Measurements from ENCODE around the gene LGR4. TPM values are rescaled to one million over a fixed set of nuclear protein-coding genes. Genes with fewer than 3 reads are reported as not detected.

Gene LGR4
- total and polyA plus RNA-seq, 2 of the 13 experiments (the other 11 are each of a cell fraction or from before 2014, with no cell fraction given) = 42.1 to 68.7 TPM

DNA sequence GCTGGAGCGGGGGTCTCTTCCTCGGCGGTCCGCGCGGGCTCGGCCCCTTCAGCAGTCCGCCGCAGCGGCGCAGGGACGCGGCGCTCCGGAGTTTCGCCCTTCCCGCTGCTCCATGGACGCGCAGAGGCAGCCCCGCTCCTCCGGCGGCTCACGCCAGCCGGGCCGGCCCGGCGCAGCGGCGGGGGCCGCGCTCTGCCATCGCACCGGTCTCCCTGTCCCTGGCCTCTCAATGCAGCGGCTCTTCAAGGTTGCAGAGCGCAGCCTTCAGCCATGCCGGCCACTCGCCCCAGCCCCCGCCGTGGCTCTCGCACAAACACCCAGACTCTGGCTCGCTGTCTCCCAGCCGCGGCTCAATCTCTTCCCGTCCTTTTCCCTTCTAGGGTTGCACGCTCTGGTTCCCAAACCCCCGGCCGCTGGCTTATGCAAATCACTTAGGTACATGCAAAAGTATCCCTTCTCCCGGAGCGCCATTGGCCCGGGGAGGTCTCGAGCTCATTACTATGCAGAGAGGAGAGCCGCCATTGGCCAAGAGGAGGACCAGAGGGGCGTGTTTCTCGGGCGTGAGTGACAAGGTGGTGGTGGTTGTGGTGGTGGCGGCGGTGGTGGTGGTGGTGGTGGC lies at the start of gene LGR4 (continued):
- no peak for TF ChIP-seq EP300 (IDR thresholded peaks at IDR 0.05; ENCODE audit: low read depth in 2 of 2, low read length in 2 of 2)
- TF ChIP-seq EP300 (CRISPR knock-in tag; IDR thresholded peaks at IDR 0.05; ENCODE audit: borderline replicate concordance) = no peak
- no peak for TF ChIP-seq ZNF644 (CRISPR knock-in tag; IDR thresholded peaks at IDR 0.05; ENCODE audit: low read depth)
- no peak; the same call in 1 of the 2 replicates for TF ChIP-seq SOX5 (CRISPR knock-in tag; IDR thresholded peaks at IDR 0.05; ENCODE audit: borderline replicate concordance)
- no peak for TF ChIP-seq SMARCE1 (IDR thresholded peaks at IDR 0.05; ENCODE audit: borderline replicate concordance)
- TF ChIP-seq TBX3 (IDR thresholded peaks at IDR 0.05; ENCODE audit: borderline replicate concordance) = no peak
- TF ChIP-seq MAZ (IDR thresholded peaks at IDR 0.05; ENCODE audit: borderline replicate concordance, low read depth, low read length) = peak; percentile 36; the same call in 1 of the 2 replicates
- no peak; the same call in 1 of the 2 replicates for TF ChIP-seq MAZ (CRISPR knock-in tag; IDR thresholded peaks at IDR 0.05; ENCODE audit: low read depth)
- TF ChIP-seq, protein P1, sequence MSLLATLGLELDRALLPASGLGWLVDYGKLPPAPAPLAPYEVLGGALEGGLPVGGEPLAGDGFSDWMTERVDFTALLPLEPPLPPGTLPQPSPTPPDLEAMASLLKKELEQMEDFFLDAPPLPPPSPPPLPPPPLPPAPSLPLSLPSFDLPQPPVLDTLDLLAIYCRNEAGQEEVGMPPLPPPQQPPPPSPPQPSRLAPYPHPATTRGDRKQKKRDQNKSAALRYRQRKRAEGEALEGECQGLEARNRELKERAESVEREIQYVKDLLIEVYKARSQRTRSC (CRISPR knock-in tag; IDR thresholded peaks at IDR 0.05; ENCODE audit: low read depth) = no peak
- TF ChIP-seq, protein P2, sequence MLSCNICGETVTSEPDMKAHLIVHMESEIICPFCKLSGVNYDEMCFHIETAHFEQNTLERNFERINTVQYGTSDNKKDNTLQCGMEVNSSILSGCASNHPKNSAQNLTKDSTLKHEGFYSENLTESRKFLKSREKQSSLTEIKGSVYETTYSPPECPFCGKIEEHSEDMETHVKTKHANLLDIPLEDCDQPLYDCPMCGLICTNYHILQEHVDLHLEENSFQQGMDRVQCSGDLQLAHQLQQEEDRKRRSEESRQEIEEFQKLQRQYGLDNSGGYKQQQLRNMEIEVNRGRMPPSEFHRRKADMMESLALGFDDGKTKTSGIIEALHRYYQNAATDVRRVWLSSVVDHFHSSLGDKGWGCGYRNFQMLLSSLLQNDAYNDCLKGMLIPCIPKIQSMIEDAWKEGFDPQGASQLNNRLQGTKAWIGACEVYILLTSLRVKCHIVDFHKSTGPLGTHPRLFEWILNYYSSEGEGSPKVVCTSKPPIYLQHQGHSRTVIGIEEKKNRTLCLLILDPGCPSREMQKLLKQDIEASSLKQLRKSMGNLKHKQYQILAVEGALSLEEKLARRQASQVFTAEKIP (CRISPR knock-in tag; IDR thresholded peaks at IDR 0.05; ENCODE audit: borderline replicate concordance) = no peak
- TF ChIP-seq, protein P3, sequence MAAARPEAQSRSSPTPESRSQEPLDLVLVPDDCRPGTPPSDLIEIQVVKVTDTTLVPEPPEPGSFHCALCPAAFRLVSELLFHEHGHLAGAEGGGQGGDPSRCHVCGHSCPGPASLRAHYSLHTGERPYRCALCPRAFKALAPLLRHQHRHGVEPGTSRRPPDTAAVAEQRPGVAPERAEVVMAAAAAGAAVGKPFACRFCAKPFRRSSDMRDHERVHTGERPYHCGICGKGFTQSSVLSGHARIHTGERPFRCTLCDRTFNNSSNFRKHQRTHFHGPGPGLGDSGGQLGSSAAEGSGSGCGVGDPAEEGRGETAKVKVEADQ (CRISPR knock-in tag; IDR thresholded peaks at IDR 0.05; ENCODE audit: borderline replicate concordance) = peak; percentile 38; the same call in 1 of the 2 replicates
- 0 out of 2 replicates have a peak, but pooled peaks have one; percentile 22 for TF ChIP-seq REPIN1 (CRISPR knock-in tag; IDR thresholded peaks at IDR 0.05; ENCODE audit: borderline replicate concordance, low read depth)
- no peak for TF ChIP-seq ZNF878 (CRISPR knock-in tag; IDR thresholded peaks at IDR 0.05)

Measured in HepG2 (cell line).